Psoas muscle (tissue), 8 donors: ENCODE measurements around the gene EIF2B4. TPM values are rescaled to one million over a fixed set of nuclear protein-coding genes. Genes with fewer than 3 reads are reported as not detected.
A peak's percentile ranks its signal among the peaks of the same experiment; 100 is the strongest.

Experiments
- ATAC-seq, 4 donors: fragments of 200-7000 bp; cut with Tn5 transposase; one replicate each; pipeline ENCODE4 v1.9.1; 2020; ENCODE audit warnings: moderate library complexity in 3 of 4, mild to moderate bottlenecking in 2 of 4
- DNase-seq, 2 donors: peaks; one replicate each; pipeline ENCODE4 v3.0.0-alpha.2; 2020
- H3K27ac ChIP-seq: fragments of 200-600 bp; one replicate; pipeline ENCODE4 v1.8.0; 2022
- H3K27me3 ChIP-seq, 3 donors: fragments of 200-600 bp in 1 of 3; one replicate each; pipeline versions ENCODE4 v1.6.1 to v1.8.0; 2013 to 2022; ENCODE audit warnings: low read length in 2 of 3, mild to moderate bottlenecking in 2 of 3, moderate library complexity in 1 of 3; ENCODE audit not compliant: insufficient read depth in 3 of 3
- H3K36me3 ChIP-seq, 2 donors: fragments of 200-600 bp in 1 of 2; one replicate each; pipeline versions ENCODE4 v1.6.1 to v1.8.0; 2013 to 2022; ENCODE audit warnings: low read depth in 1 of 2, mild to moderate bottlenecking in 1 of 2, moderate library complexity in 1 of 2; ENCODE audit not compliant: insufficient read depth in 1 of 2
- H3K4me1 ChIP-seq: fragments of 200-600 bp; one replicate; pipeline ENCODE4 v1.8.0; 2022
- H3K4me3 ChIP-seq: fragments of 200-600 bp; one replicate; pipeline ENCODE4 v1.8.0; 2022; ENCODE audit warnings: mild to moderate bottlenecking
- H3K9me3 ChIP-seq: fragments of 200-600 bp; one replicate; pipeline ENCODE4 v1.8.0; 2022
- WGBS, 3 donors: extraction: QIAGEN DNeasy Blood & Tissue Kit; methylation state at CpG; one replicate each; pipeline versions ENCODE4 v1.1.6 to v1.1.7; 2013; 5-methylcytosine and 5-hydroxymethylcytosine counted together
- intact Hi-C, 2 donors: fragments of 100-400 bp; cut with DNase I; formaldehyde crosslinking; loops; one replicate each; pipeline versions ENCODE4 v1.11.0 to v1.14.2; 2022
- polyA plus RNA-seq, 3 donors: library from polyadenylated mRNA; stranded (reverse); fragments of 200-250 nt; gene quantifications; one replicate each; pipeline ENCODE4 v1.2.3, GENCODE V29; 2013
- total RNA-seq, 4 donors: library from RNA; stranded (reverse); fragmentation: NEBNext Ultra II Directional in 2 of 4; extraction: Animal tissue kit (Norgen Biotek cat#: 25700) in 2 of 4; gene quantifications; one replicate each; pipeline versions ENCODE4 v1.2.1 to v1.2.4, GENCODE V29; 2021 to 2023
- TF ChIP-seq, protein P1 (sequence below): fragments of 200-600 bp; IDR thresholded peaks from one replicate; pipeline ENCODE4 v1.8.0; 2022; ENCODE audit warnings: antibody characterized with exemption
- donor health status: healthy with polysubstance abuse.
- donor health status: DM: no; HTN: no; CAD: no; lungs with moderate emphysema.
- donor health status: Bipolar disorder and iron deficiency.
- donor health status: healthy.
- donor health status: DM: yes; HTN: yes; CAD: no.
- donor health status: DM: no; HTN: no; CAD: no.
- donor health status: DM: no; HTN: no; CAD: no.
- donor health status: DM: yes; HTN: yes; CAD: no.

Gene EIF2B4
- total and polyA plus RNA-seq, 7 donors, result 36.6 to 72.9 (median 59.1) TPM

DNA sequence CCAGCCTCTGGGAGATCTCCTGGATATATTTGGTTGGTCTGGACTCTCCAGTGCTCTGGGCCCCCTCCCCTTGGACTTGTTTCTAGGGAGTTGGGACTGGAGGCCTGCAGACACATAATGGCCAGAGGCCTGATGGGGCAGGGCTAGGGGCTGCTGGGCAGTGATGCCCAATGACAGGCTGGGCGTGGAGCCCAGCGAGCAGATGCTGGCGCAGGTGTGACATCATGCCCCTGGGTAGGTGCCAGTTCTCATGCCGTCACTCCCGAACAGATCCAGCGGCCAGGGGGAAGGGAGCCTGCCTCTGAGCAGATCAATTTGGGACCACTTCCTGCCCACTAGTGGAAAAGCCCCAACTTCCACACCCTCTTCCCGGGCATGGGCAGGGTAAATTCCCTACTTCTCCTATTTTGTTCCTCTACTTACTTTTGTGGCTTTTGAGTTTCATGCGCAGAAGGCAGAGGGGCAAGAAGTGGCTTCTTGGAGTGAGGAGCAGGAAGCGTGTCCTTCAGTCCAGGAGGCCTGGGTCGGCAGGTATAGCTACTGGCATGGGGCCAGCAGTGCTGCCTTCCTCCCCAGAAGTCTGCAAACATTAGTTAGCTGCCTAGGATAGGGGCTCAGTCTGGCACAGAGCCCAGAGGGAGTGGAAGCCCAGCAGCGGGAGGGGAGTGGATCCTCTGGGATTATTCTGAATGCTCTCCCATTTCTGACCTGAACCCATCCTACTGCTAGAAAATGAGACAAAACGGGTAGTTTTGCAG, 53.3 kb downstream of the EIF2B4 start:
- H3K4me1 ChIP-seq, result peaks cover 46% of the 10 kb centered on the region
- no peak overlapping the region for H3K4me3 ChIP-seq
- DNase-seq, result peak; percentile 80 to 91
- no peaks in the 10 kb centered on the region for H3K36me3 ChIP-seq
- 41 to 52% (median 45%) methylated on average over 8 to 12 of the region's 12 CpGs for WGBS, 3 donors
- no peaks in the 10 kb centered on the region for H3K9me3 ChIP-seq
- peak overlapping the region; percentile 65 for H3K27ac ChIP-seq
- TF ChIP-seq, protein P1, sequence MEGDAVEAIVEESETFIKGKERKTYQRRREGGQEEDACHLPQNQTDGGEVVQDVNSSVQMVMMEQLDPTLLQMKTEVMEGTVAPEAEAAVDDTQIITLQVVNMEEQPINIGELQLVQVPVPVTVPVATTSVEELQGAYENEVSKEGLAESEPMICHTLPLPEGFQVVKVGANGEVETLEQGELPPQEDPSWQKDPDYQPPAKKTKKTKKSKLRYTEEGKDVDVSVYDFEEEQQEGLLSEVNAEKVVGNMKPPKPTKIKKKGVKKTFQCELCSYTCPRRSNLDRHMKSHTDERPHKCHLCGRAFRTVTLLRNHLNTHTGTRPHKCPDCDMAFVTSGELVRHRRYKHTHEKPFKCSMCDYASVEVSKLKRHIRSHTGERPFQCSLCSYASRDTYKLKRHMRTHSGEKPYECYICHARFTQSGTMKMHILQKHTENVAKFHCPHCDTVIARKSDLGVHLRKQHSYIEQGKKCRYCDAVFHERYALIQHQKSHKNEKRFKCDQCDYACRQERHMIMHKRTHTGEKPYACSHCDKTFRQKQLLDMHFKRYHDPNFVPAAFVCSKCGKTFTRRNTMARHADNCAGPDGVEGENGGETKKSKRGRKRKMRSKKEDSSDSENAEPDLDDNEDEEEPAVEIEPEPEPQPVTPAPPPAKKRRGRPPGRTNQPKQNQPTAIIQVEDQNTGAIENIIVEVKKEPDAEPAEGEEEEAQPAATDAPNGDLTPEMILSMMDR, result no peak
- H3K27me3 ChIP-seq, result no peaks in the 10 kb centered on the region
- intact Hi-C loops, result no loop called here
- ATAC-seq, result peak; percentile 34 to 52 (median 44)

DNA sequence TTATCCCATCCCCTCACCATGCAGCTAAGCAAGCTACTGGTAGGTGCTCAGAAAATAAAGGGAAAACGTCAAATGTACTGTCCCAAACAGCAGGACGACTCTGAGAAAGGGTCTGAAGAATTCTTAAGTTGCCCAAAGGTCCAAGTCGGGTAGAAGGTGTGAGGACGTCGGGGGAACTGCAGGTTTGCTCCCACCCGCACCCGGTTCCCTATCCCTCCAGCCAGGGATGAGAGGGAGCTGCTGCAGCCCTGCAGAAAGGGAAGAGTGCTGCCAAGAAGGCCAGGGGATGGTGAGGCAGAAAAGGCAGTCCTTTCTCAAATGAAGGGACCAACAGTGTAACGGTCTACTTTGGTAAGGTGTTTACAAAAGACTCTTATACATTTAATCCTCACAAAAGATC, 55.0 kb downstream of the EIF2B4 start:
- Histone ChIP-seq H3K36me3 (no peaks in the 10 kb centered on the region), H3K27me3 (no peaks in the 10 kb centered on the region), H3K4me1 (peaks cover 29% of the 10 kb centered on the region), H3K4me3 (no peak overlapping the region), H3K9me3 (no peaks in the 10 kb centered on the region), H3K27ac (peak overlapping the region; percentile 49)
- 65 to 82% (median 67%) methylated on average over 8 of the region's 8 CpGs for WGBS, 3 donors
- TF ChIP-seq, protein P1, result no peak
- ATAC-seq, result peak in 2 of 4 donors; percentile 1 to 2
- DNase-seq, result no peak
- intact Hi-C loops, result no loop called here

DNA sequence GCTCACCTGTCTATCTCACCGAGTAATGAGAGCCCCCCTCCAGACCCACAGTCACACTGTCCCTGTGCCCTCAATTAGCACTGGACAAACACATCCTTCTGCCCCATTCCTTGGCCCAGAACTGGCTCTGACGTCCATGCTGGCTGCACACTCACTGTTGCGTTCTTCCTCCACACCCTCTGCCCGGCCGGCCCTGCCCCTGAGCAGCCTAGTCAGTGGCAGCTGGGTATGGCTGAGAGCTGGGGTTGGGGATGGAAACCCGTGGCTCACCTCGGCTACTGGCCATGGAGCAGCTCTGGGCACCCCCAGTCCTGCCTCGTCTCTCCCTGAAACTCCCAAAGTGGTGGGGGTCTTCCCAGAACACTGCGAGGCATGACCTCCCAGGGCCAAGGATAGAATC, 55.4 kb downstream of the EIF2B4 start:
- Histone ChIP-seq H3K4me1 (peaks cover 25% of the 10 kb centered on the region), H3K27me3 (no peaks in the 10 kb centered on the region), H3K27ac (no peak overlapping the region), H3K9me3 (no peaks in the 10 kb centered on the region), H3K4me3 (no peak overlapping the region), H3K36me3 (peaks cover 0 to 3% of the 10 kb centered on the region in 2 donors)
- ATAC-seq, result peak; percentile 40 to 62 (median 47)
- DNase-seq, result peak; percentile 65 to 84
- intact Hi-C loops, result no loop called here
- TF ChIP-seq, protein P1, result no peak
- WGBS, 3 donors, result 54 to 69% (median 57%) methylated on average over 9 of the region's 9 CpGs

Other genes with a start within 250 kb of the EIF2B4 start
- 1 to 10 TPM; 1.4 to 4.5 (median 3.7) TPM for gene ABHD1, start 246.5 kb downstream of the EIF2B4 start, total RNA-seq
- 1 to 10 TPM; 1.9 to 4.1 (median 3.9) TPM for gene ABHD1, start 246.5 kb downstream of the EIF2B4 start, polyA plus RNA-seq
- 100 to 1,000 TPM in 2 of 4 donors, 10 to 100 TPM in 2; 57.4 to 206 (median 111) TPM for gene PREB, start 235.7 kb downstream of the EIF2B4 start, total RNA-seq
- 100 to 1,000 TPM in 2 of 3 donors, 10 to 100 TPM in 1; 96.1 to 138 (median 125) TPM for gene PREB, start 235.7 kb downstream of the EIF2B4 start, polyA plus RNA-seq
- gene PRR30, start 230.9 kb downstream of the EIF2B4 start, total RNA-seq, result not detected
- gene PRR30, start 230.9 kb downstream of the EIF2B4 start, polyA plus RNA-seq, result not detected
- under 1 TPM in 2 of 4 donors, not detected in 2; 0.20 to 0.63 TPM for gene TCF23, start 221.3 kb downstream of the EIF2B4 start, total RNA-seq
- gene TCF23, start 221.3 kb downstream of the EIF2B4 start, polyA plus RNA-seq, result under 1 TPM in 2 of 3 donors, not detected in 1; 0.05 to 0.06 TPM
- 100 to 1,000 TPM in 2 of 4 donors, 10 to 100 TPM in 2; 87.1 to 113 (median 98.2) TPM for gene ATRAID, start 158.3 kb downstream of the EIF2B4 start, total RNA-seq
- gene ATRAID, start 158.3 kb downstream of the EIF2B4 start, polyA plus RNA-seq, result 100 to 1,000 TPM in 2 of 3 donors, 10 to 100 TPM in 1; 89.3 to 188 (median 136) TPM
- gene SLC5A6, start 158.1 kb downstream of the EIF2B4 start, total RNA-seq, result 10 to 100 TPM; 16.8 to 64.2 (median 21.1) TPM
- 10 to 100 TPM; 21.1 to 47.0 (median 24.9) TPM for gene SLC5A6, start 158.1 kb downstream of the EIF2B4 start, polyA plus RNA-seq
- gene CAD, start 153.0 kb downstream of the EIF2B4 start, total RNA-seq, result 1 to 10 TPM; 7.8 to 8.6 (median 8.2) TPM
- gene CAD, start 153.0 kb downstream of the EIF2B4 start, polyA plus RNA-seq, result 10 to 100 TPM in 1 of 3 donors, 1 to 10 TPM in 2; 5.9 to 13.6 (median 7.3) TPM
- under 1 TPM in 3 of 4 donors, not detected in 1; 0.10 to 0.92 (median 0.34) TPM for gene SLC30A3, start 107.3 kb downstream of the EIF2B4 start, total RNA-seq
- under 1 TPM; 0.03 to 0.16 (median 0.09) TPM for gene SLC30A3, start 107.3 kb downstream of the EIF2B4 start, polyA plus RNA-seq
- not detected for gene DNAJC5G, start 94.9 kb downstream of the EIF2B4 start, total RNA-seq
- gene DNAJC5G, start 94.9 kb downstream of the EIF2B4 start, polyA plus RNA-seq, result not detected
- gene TRIM54, start 87.9 kb downstream of the EIF2B4 start, total RNA-seq, result 100 to 1,000 TPM; 387 to 784 (median 462) TPM
- 100 to 1,000 TPM; 136 to 315 (median 282) TPM for gene TRIM54, start 87.9 kb downstream of the EIF2B4 start, polyA plus RNA-seq
- gene UCN, start 61.9 kb downstream of the EIF2B4 start, total RNA-seq, result under 1 TPM in 1 of 4 donors, not detected in 3; 0.46 TPM
- gene UCN, start 61.9 kb downstream of the EIF2B4 start, polyA plus RNA-seq, result 1 to 10 TPM in 1 of 3 donors, under 1 TPM in 2; 0.26 to 3.6 (median 0.44) TPM
- gene MPV17, start 47.2 kb downstream of the EIF2B4 start, total RNA-seq, result 10 to 100 TPM; 11.9 to 20.9 (median 14.9) TPM
- 10 to 100 TPM; 13.1 to 29.0 (median 14.5) TPM for gene MPV17, start 47.2 kb downstream of the EIF2B4 start, polyA plus RNA-seq
- gene GTF3C2, start 13.6 kb downstream of the EIF2B4 start, total RNA-seq, result 10 to 100 TPM; 17.5 to 44.9 (median 31.1) TPM
- gene GTF3C2, start 13.6 kb downstream of the EIF2B4 start, polyA plus RNA-seq, result 10 to 100 TPM; 21.6 to 49.4 (median 24.2) TPM
- 10 to 100 TPM; 53.9 to 73.9 (median 57.3) TPM for gene SNX17, start 278 bp upstream of the EIF2B4 start, total RNA-seq
- gene SNX17, start 278 bp upstream of the EIF2B4 start, polyA plus RNA-seq, result 10 to 100 TPM; 50.1 to 96.4 (median 94.0) TPM
- 10 to 100 TPM in 2 of 4 donors, 1 to 10 TPM in 2; 5.8 to 14.6 (median 8.7) TPM for gene ZNF513, start 10.4 kb upstream of the EIF2B4 start, total RNA-seq
- gene ZNF513, start 10.4 kb upstream of the EIF2B4 start, polyA plus RNA-seq, result 10 to 100 TPM; 10.2 to 11.5 (median 10.7) TPM
- 10 to 100 TPM; 44.0 to 83.6 (median 68.4) TPM for gene PPM1G, start 39.3 kb upstream of the EIF2B4 start, total RNA-seq
- gene PPM1G, start 39.3 kb upstream of the EIF2B4 start, polyA plus RNA-seq, result 100 to 1,000 TPM in 2 of 3 donors, 10 to 100 TPM in 1; 83.4 to 167 (median 127) TPM
- gene NRBP1, start 58.3 kb upstream of the EIF2B4 start, total RNA-seq, result 100 to 1,000 TPM in 2 of 4 donors, 10 to 100 TPM in 2; 83.8 to 138 (median 103) TPM
- gene NRBP1, start 58.3 kb upstream of the EIF2B4 start, polyA plus RNA-seq, result 100 to 1,000 TPM; 120 to 238 (median 151) TPM
- 1 to 10 TPM in 3 of 4 donors, not detected in 1; 1.5 to 2.2 (median 1.7) TPM for gene KRTCAP3, start 72.0 kb upstream of the EIF2B4 start, total RNA-seq
- gene KRTCAP3, start 72.0 kb upstream of the EIF2B4 start, polyA plus RNA-seq, result 1 to 10 TPM in 1 of 3 donors, under 1 TPM in 2; 0.26 to 1.7 (median 0.39) TPM
- gene IFT172, start 119.4 kb upstream of the EIF2B4 start, total RNA-seq, result 10 to 100 TPM in 1 of 4 donors, 1 to 10 TPM in 3; 4.4 to 10.1 (median 5.9) TPM
- gene IFT172, start 119.4 kb upstream of the EIF2B4 start, polyA plus RNA-seq, result 1 to 10 TPM; 6.0 to 9.5 (median 7.5) TPM
- gene FNDC4, start 124.9 kb upstream of the EIF2B4 start, total RNA-seq, result 10 to 100 TPM in 1 of 4 donors, 1 to 10 TPM in 3; 1.9 to 38.1 (median 3.0) TPM
- gene FNDC4, start 124.9 kb upstream of the EIF2B4 start, polyA plus RNA-seq, result 10 to 100 TPM in 2 of 3 donors, 1 to 10 TPM in 1; 1.7 to 23.2 (median 10.9) TPM
- gene GCKR, start 126.5 kb upstream of the EIF2B4 start, total RNA-seq, result 1 to 10 TPM in 1 of 4 donors, not detected in 3; 2.0 TPM
- 1 to 10 TPM in 1 of 3 donors, under 1 TPM in 2; 0.05 to 1.6 (median 0.51) TPM for gene GCKR, start 126.5 kb upstream of the EIF2B4 start, polyA plus RNA-seq
- 10 to 100 TPM in 3 of 4 donors, 1 to 10 TPM in 1; 6.0 to 17.0 (median 12.8) TPM for gene ZNF512, start 212.7 kb upstream of the EIF2B4 start, total RNA-seq
- gene ZNF512, start 212.7 kb upstream of the EIF2B4 start, polyA plus RNA-seq, result 1 to 10 TPM; 5.1 to 9.4 (median 9.3) TPM